Esophagus muscularis mucosa (tissue), 3 donors: ENCODE measurements around the gene SLC26A9.

ENCODE experiments used
- EP300 ChIP-seq: sonication (generic); formaldehyde crosslinking; IDR thresholded peaks from one replicate; pipeline ENCODE4 v1.6.1; 2017; ENCODE audit warnings: antibody characterized with exemption
- TF ChIP-seq, protein P1 (sequence below), 3 experiments: fragments of 200-600 bp in 2 of 3; fragments of 450-650 bp in 1 of 3; sonication (generic) in 2 of 3; IDR thresholded peaks; one replicate each; pipeline ENCODE4 v1.5.1; 2017 to 2019; ENCODE audit warnings: antibody characterized with exemption in 3 of 3, mild to moderate bottlenecking in 2 of 3, moderate library complexity in 1 of 3

DNA sequence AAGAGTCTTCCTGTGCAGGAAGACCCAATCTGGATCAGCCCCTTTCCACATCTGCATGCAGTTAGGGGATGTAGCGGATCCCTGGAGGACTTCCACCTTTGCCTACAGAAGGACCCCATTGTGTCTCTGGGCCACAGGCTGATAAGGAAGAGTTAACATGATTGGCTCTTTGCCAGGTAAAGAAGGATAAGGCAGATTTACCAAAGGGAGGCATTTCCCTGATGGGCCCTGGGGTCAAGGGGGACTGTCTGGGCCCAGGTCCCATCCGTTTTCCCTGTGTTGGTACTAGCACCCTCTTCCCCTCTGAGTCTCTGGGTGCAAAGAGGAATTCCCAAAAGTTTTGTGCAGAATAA, 29.1 kb downstream of the SLC26A9 start:
- TF ChIP-seq EP300, result no peak
- TF ChIP-seq, protein P1, sequence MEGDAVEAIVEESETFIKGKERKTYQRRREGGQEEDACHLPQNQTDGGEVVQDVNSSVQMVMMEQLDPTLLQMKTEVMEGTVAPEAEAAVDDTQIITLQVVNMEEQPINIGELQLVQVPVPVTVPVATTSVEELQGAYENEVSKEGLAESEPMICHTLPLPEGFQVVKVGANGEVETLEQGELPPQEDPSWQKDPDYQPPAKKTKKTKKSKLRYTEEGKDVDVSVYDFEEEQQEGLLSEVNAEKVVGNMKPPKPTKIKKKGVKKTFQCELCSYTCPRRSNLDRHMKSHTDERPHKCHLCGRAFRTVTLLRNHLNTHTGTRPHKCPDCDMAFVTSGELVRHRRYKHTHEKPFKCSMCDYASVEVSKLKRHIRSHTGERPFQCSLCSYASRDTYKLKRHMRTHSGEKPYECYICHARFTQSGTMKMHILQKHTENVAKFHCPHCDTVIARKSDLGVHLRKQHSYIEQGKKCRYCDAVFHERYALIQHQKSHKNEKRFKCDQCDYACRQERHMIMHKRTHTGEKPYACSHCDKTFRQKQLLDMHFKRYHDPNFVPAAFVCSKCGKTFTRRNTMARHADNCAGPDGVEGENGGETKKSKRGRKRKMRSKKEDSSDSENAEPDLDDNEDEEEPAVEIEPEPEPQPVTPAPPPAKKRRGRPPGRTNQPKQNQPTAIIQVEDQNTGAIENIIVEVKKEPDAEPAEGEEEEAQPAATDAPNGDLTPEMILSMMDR (IDR thresholded peaks at IDR 0.05), result no peak
